Heart left ventricle (tissue), 13 donors: ENCODE results near the gene CFAP54.

Experiments used
- CTCF ChIP-seq, 12 donors: fragments of 200-600 bp; sonication (generic) in 4 of 12; IDR thresholded peaks; one replicate each; pipeline versions ENCODE4 v1.5.0 to v1.8.0; 2018 to 2022; ENCODE audit warnings: antibody characterized with exemption in 12 of 12, mild to moderate bottlenecking in 5 of 12
- POLR2A ChIP-seq, 2 donors: fragments of 450-650 bp; IDR thresholded peaks; one replicate each; pipeline ENCODE4 v1.6.1; 2017; ENCODE audit warnings: antibody characterized with exemption in 2 of 2, mild to moderate bottlenecking in 2 of 2, moderate library complexity in 2 of 2
- donor health status: ischemic (EF 13 %, LVEDD 7.1; RV severe dilation, severe dysfunction).
- donor health status: DM: no; HTN: yes; CAD: no.
- donor health status: DM: no; HTN: no; CAD: no.
- donor health status: ischemic (EF 25% LVEDD 6.9; RV normal size, moderate dysfunction).
- donor health status: ischemic (EF 25% LVEDD 5.7; RV mildly dilated, moderate dysfunction).
- donor health status: ischemic (EF 35%, LVEDD 5.7; RV mildly dilated, moderate dysfunction).
- donor health status: nonischemic (EF 11% LVEDD 7.7; RV severe dilation, severe dysfunction).
- donor health status: DM: yes; HTN: yes; CAD: no.
- donor health status: PGD.
- donor health status: ischemic (EF 29% LVEDD 5.4; RV normal size, mild dysfunction).
- donor health status: nonischemic (EF 23%, LVEDD 6.1; RV moderate dilation, normal function).

- TF ChIP-seq CTCF (IDR thresholded peaks at IDR 0.05) = no peak
- no peak for TF ChIP-seq POLR2A (IDR thresholded peaks at IDR 0.05)
Observed at GRCh38 chr12:96502477-96502876, 13.1 kb downstream of the CFAP54 start.
